NCI-H2029 treated with DMSO at 0.1 percent for 48 hours (cell line): ENCODE results near the gene ARHGAP26.

ENCODE experiments used
- DNase-seq: peaks from one replicate; lab custom pipeline; 2025; lab: John Stamatoyannopoulos, UW

The ARHGAP26 gene

DNA sequence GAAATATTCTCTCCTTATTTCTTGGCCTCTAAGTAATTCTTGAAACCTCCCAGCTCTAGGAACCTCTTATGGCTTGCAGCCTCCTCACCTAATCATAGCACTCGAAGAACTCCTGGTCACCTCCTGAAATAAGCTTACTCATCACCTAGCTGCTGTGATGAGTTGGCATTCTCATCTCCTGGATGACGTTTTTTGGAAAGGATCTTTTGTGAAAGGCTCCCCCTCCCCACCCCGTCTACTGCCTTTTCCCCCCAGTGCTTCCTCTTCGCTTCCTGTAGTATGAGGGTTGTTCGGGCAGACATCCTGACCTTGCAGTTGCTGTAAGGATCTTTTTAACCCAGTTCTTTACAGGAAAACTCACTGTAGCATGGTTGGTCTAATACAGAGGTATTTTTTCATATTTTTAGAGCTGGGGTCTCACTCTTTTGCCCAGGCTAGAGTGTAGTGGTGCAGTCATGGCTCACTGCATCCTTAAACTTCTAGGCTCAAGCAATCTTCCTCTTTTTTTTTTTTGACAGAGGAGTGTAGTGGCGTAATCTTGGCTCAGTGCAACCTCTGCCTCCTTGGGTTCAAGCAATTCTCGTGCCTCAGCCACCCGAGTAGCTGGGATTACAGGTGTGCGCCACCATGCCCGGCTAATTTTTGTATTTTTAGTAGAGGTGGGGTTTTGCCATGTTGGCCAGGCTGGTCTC lies 41.8 kb downstream of the ARHGAP26 start:
- no peak for DNase-seq

DNA sequence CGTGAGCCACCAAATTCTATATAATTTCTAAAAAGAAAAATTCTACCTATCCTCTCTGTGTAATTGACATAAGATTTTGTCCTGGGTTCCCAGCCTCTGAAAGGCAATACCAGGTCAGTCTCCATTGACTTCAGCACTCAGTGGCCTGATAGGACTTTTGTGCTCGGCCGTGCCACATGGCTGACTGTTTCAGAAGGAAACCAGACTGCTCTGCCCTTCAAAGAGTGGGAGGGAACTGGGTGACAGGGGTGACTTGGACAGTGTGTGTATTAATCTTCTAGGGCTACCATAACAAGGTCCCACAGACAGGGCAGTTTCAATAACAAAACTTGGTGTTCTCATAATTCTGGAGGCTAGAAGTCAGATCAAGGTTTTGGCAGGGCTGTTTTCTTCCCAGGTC lies 43.0 kb downstream of the ARHGAP26 start:
- DNase-seq: no peak

DNA sequence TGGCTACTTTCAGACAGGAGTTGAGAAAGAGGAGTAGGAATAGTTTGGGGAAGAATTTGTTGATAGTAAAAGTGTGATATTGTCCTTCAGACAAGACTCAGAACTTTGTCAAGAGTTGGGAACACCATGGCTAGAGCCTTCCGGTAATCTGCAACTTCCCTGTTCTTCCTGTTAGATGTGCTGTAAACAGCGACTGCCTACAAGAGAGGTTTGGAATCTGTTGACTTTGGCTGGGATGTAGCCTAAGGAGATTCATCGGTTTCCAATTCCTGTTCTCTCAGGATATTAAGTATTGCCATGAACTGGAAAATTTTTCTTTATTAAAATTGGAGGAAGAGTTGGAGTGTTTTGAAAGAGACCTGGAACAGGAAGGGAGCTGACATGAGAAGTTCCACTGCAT lies 43.9 kb downstream of the ARHGAP26 start:
- DNase-seq: no peak

DNA sequence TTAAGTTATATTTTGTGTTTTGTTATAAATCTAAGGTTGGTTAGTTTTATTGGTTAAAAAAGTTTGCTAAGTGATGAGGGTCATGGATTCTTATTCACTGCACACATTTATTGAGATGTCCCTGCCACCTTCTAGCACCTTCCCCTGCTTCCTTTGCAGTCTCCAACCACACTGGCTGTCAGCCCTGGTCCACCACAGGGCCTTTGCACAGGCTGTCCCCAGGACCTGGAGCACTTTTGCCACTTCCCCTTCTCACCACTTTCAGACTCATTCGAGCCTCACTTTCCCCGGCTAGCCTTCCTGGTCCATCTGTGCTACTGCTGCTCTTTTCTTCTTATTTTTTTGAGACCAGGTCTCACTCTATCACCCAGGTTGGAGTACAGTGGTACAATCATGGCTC lies 45.3 kb downstream of the ARHGAP26 start:
- no peak for DNase-seq

DNA sequence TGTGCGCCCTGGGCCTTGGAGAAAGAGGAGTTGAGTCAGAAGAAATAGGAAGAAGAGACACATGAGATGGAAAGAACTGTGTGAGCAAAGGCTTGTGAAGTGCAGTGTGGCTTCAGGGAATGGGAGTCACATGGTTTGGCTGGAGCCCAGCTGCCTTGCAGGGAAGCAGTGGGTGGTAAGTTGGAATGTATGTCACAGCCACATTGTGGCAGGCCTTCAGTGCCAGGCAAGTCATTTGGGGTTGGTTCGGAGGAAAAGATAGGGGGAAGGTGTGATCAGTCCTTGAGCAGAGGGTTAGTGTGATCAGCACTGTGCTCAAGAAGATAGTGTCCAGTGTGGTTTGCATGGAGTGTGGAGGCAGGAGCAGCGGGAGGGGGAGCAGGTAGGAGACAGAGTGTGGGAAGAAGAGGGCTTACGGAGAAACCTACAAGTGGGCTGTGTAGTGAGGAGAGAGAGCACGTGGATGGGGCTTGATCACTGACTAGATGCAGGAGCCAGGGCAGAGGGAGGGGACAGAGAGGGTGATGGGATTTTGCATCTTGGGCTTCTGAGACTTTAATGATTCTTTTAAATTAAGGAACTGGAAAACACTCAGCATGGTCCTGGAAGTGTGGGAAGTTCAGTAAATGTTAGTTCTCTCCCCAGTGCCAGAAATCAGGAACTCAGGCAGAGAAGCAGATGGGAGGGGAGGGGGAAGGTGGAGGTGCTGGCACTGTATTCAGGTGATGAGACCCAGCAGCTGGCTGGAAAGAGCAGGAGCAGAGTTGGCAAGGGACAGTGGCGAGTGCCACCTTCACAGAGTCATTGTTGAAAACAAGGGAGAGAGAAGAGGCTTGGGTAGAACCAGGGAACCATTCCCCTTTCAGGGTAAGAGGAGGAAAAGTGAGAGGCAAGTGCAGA lies 46.6 kb downstream of the ARHGAP26 start:
- peak; percentile 22 for DNase-seq

- no peak for DNase-seq
These were observed 47.8 kb downstream of the ARHGAP26 start for GRCh38 chr5:142817949-142818431.

DNA sequence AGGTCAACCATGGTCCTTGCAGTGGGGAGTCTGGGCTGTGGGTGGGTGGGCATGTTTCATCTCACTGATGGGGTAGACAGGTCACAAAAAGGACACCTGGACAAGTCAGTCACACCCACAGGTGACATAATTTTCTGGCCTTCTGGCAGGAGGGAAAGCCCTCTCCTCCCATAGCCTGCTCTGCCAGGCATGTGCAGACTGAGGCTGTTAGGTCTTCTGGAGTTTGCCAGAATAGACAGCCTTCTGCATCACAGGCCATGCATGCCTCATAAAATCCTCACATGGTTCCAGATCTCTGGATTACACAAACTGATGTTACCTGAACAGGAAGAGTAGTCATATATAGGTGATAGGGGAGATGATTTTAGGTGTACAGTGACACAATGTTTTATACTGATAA lies 49.1 kb downstream of the ARHGAP26 start:
- no peak for DNase-seq

DNA sequence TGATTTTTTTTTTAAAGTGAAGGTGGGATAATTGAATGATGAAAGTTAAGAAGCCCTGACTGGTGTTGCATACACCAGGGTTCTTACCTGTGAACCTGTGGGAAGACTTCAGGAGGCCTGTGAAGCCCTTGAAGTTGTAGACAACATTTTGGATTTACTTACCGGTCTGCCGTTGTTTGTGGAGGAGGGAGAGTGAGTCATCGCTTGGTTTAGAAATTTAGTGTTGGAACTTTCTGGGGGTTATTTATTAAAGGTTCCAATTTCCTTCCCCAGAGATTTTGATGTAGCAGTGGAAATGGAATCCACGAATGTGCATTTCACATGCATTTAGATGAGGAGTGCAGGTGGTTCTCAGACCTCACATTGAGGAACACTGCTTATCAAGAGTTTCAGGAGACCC lies 49.6 kb downstream of the ARHGAP26 start:
- no peak for DNase-seq

DNA sequence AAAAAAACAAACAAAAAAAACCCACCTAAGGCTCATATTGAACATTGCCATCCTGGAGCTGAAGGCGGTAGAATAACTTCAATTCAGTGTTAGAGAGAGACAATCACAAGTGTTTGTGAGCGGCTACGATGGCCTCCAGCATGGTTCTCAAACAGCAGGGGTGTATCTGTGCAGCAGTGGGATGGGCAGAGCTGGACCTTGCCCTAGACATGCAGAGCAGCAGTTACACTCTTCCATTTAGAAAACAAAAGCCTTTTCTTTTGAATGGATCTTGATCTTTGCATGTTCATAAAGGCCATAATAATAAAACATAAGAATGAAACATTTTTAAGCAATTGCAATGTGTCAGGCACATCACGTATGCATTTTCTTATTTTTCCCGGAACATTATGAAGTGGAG lies 50.3 kb downstream of the ARHGAP26 start:
- DNase-seq: no peak

DNA sequence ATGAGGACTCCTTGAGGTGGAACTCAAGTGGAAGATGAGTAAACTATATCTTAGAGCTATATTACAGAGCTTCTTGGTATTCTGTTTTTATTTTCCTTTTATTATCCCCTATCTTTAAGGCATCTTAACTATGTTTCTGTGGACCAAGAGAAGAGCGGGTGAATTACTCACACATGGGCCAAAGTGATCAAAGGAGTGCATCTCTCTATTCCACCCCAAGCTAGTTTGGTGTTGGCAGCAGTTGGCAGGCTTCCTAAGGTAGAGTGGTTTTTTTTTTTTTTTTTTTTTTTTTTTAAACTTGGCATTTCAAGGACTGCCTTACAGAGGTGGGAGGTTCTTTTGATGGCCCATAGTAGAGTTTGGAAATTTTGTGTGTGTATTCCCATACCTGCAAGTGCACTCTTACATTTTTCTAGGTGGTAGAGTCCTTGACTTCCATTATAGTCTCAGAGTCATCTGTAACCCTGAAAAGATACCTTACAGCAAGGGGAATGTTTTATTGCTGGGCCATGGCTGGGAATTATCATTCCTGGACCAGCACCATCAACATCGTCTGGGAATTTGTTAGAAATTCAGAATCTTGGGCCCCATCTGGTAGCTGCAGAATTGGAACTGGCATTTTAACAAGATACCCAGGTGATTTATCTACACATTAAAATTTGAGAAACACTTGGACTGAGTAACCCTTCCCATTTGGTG lies 51.0 kb downstream of the ARHGAP26 start:
- DNase-seq: peak; percentile 33

- no peak for DNase-seq
These were observed 51.7 kb downstream of the ARHGAP26 start for GRCh38 chr5:142821733-142822487.

DNA sequence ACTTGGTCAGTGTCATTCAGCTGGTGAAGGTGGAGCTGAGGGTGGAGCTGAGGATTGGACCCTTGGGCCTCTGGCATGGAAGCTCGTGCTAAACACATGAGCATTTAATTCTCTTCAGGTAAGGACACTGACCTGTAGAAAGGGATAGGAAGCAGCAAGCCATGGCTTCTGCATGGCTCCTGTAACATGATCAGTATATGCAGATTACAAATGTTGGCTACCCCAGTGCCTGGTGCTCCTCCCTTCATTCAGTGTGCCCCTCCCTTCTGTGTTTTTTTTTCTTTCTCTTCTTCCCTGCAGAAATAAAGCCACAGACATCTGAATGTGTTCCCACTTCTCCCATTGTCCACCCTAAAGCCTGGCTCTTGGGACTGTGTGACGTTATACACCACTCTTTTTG lies 52.9 kb downstream of the ARHGAP26 start:
- peak; percentile 9 for DNase-seq

GRCh38 chr5:142823806-142824205 lies 53.6 kb downstream of the ARHGAP26 start:
- DNase-seq: no peak

DNA sequence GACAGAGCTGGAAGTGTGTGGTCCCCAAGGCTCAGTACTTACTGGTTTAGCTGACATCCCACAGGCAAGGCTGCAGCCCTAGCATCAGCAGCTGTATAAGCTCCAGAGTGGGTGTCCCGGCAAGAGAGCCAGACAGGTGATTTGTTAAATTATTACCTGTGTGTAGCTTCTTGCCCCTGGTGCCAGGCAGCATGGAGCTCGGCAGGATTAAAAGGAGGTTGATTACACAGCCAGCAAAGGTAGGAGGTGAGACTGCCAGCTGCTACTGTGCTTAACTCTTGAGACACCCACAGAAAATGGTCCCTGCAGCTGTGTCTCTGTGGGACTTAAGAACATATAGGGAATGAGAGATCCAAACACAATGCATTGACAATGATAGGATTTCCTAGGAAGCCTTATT lies 54.2 kb downstream of the ARHGAP26 start:
- no peak for DNase-seq

- no peak for DNase-seq
These were observed 55.4 kb downstream of the ARHGAP26 start for GRCh38 chr5:142825378-142826089.

DNA sequence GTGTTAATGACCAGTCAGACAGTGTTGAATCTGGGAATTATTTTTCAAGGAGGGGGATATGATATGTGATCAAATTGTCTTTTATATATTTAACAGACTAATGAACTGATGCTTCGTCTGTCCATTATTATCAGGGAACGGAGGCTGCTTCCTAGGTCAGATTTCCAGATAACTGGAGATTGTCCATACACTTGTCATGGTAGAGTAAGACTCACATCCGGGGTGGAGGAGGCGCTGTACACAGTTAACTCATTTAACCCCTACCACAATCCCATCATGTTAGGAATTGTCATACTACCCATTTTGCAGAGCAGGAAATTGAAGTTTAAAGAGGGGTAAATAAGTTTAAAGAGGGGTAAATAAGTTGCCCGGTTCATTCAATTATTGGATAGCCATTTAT lies 55.9 kb downstream of the ARHGAP26 start:
- DNase-seq: no peak

GRCh38 chr5:142826741-142827492 lies 56.7 kb downstream of the ARHGAP26 start:
- DNase-seq: no peak

GRCh38 chr5:142827934-142828576 lies 57.9 kb downstream of the ARHGAP26 start:
- peak; percentile 34 for DNase-seq

- DNase-seq: no peak
These were observed 58.8 kb downstream of the ARHGAP26 start for GRCh38 chr5:142828797-142829535.
